Keratinocyte (primary cell): ENCODE results near the gene IFNA4. TPM values are rescaled to one million over a fixed set of nuclear protein-coding genes. Genes with fewer than 3 reads are reported as not detected.
"Not testable (repeated sequence)": the region's sequence is repeated elsewhere in the genome, so short reads cannot be mapped to it uniquely, and the experiment has no call there.

Experiments used
- DNase-seq: peaks from one replicate; pipeline ENCODE4 v3.0.0-alpha.2; 2011; ENCODE audit warnings: low read depth, missing footprints, low spot score
- FAIRE-seq: peaks from 2 replicates; lab custom pipeline; 2011; peaks lifted over from hg19 to GRCh38; lab: Jason Lieb, UNC
- H2AFZ ChIP-seq: 2 replicates; pipeline ENCODE4 v1.6.0; 2012; ENCODE audit warnings: low read length, control low read depth, inconsistent platforms; ENCODE audit not compliant: control insufficient read depth
- H3K27ac ChIP-seq: 2 replicates; pipeline ENCODE4 v1.5.1; 2011; ENCODE audit warnings: low read length; ENCODE audit not compliant: control insufficient read depth, insufficient read depth
- H3K27me3 ChIP-seq: 3 replicates; pipeline ENCODE4 v1.6.0; 2011; ENCODE audit warnings: low read length; ENCODE audit not compliant: control insufficient read depth, insufficient read depth; ENCODE audit errors: extremely low read depth
- H3K36me3 ChIP-seq, 2 experiments: 2 replicates in 1 of 2; 3 replicates in 1 of 2; pipeline ENCODE4 v1.5.1; 2011; ENCODE audit warnings: low read length in 2 of 2, mild to moderate bottlenecking in 1 of 2; ENCODE audit not compliant: control insufficient read depth in 2 of 2, insufficient read depth in 2 of 2; ENCODE audit errors: extremely low read depth in 1 of 2
- H3K4me1 ChIP-seq: 3 replicates; pipeline ENCODE4 v1.5.1; 2011; ENCODE audit warnings: low read length; ENCODE audit not compliant: control insufficient read depth, insufficient read depth; ENCODE audit errors: extremely low read depth
- H3K4me2 ChIP-seq: 3 replicates; pipeline ENCODE4 v1.6.0; 2011; ENCODE audit warnings: low read depth, low read length; ENCODE audit not compliant: control insufficient read depth, insufficient read depth; ENCODE audit errors: extremely low read depth
- H3K4me3 ChIP-seq, 3 experiments: fragments of 200-600 bp in 1 of 3; sonication (generic) in 1 of 3; 2 replicates in 2 of 3; 3 replicates in 1 of 3; pipeline ENCODE4 v1.5.1; 2011 to 2016; ENCODE audit warnings: low read length in 3 of 3, mild to moderate bottlenecking in 3 of 3, control low read depth in 2 of 3, inconsistent platforms in 1 of 3, low read depth in 1 of 3, mixed read lengths in 1 of 3, mixed run types in 1 of 3, moderate library complexity in 1 of 3; ENCODE audit not compliant: control insufficient read depth in 2 of 3, insufficient read depth in 2 of 3; ENCODE audit errors: extremely low read depth in 1 of 3
- H3K79me2 ChIP-seq: 2 replicates; pipeline ENCODE4 v1.6.0; 2012; ENCODE audit warnings: low read length; ENCODE audit not compliant: control insufficient read depth, insufficient read depth
- H3K9ac ChIP-seq: 3 replicates; pipeline ENCODE4 v1.6.0; 2011; ENCODE audit warnings: low read length; ENCODE audit not compliant: control insufficient read depth, insufficient read depth; ENCODE audit errors: extremely low read depth
- H3K9me1 ChIP-seq: 3 replicates; pipeline ENCODE4 v1.6.0; 2011; ENCODE audit warnings: low read length; ENCODE audit not compliant: control insufficient read depth, insufficient read depth; ENCODE audit errors: extremely low read depth
- H3K9me3 ChIP-seq: 2 replicates; pipeline ENCODE4 v1.5.1; 2012; ENCODE audit warnings: low read depth, low read length; ENCODE audit not compliant: control insufficient read depth
- H4K20me1 ChIP-seq: 3 replicates; pipeline ENCODE4 v1.6.0; 2011; ENCODE audit warnings: low read length; ENCODE audit not compliant: control insufficient read depth, insufficient read depth; ENCODE audit errors: extremely low read depth
- CTCF ChIP-seq, 3 experiments: IDR thresholded peaks in 1 of 3; conservative IDR thresholded peaks in 1 of 3; optimal IDR thresholded peaks in 1 of 3; 2 replicates in 2 of 3; 3 replicates in 1 of 3; pipeline versions ENCODE3 to v1.5.1; 2011; ENCODE audit warnings: low read length in 3 of 3, mild to moderate bottlenecking in 3 of 3, moderate library complexity in 2 of 3, control low read depth in 1 of 3, inconsistent platforms in 1 of 3; ENCODE audit not compliant: insufficient read depth in 2 of 3; ENCODE audit errors: extremely low read depth in 1 of 3
- dilution Hi-C: fragments of 300-500 bp; cut with MboI; formaldehyde crosslinking; loops from one replicate; pipeline ENCODE4 v1.7.0; 2020; ENCODE audit warnings: low sequenced_read_pairs; ENCODE audit not compliant: extremely low pct_ligation_motif_present
- polyA plus RNA-seq, 5 experiments: library from polyadenylated mRNA; depleted of rRNA in 3 of 5; stranded (reverse) in 3 of 5; stranded (forward) in 1 of 5; unstranded in 1 of 5; fragments of >200 nt; gene quantifications; 1 replicate in 1 of 5; 2 replicates in 3 of 5; 3 replicates in 1 of 5; pipeline versions ENCODE4 v1.2.1 to v1.2.3, GENCODE V29; 2011 to 2012; ENCODE audit warnings: missing spikeins in 2 of 5, low read depth in 1 of 5, low replicate concordance in 1 of 5

The IFNA4 gene
- polyA plus RNA-seq, 1 donor (not counting 4 experiments of a cell fraction or from before 2014, with no cell fraction given), result not detected

GRCh38 chr9:21213411-21214326, 26.3 kb upstream of the IFNA4 start:
- H3K79me2 ChIP-seq, H3K9ac ChIP-seq, H4K20me1 ChIP-seq, H3K36me3 ChIP-seq, H3K4me1 ChIP-seq, H3K9me1 ChIP-seq, H2AFZ ChIP-seq, H3K4me3 ChIP-seq, H3K9me3 ChIP-seq, dilution Hi-C loops, H3K27me3 ChIP-seq, H3K4me2 ChIP-seq, DNase-seq, H3K27ac ChIP-seq: not testable (repeated sequence)
- TF ChIP-seq CTCF (optimal IDR thresholded peaks at IDR 0.05 in 1 of 3, IDR thresholded peaks at IDR 0.05 in 1 of 3, conservative IDR thresholded peaks at IDR 0.05 in 1 of 3; ENCODE audit: extremely low read depth in 1 of 3, insufficient read depth in 2 of 3, low read length in 3 of 3), result peak; percentile 23 to 58 (median 43)
- FAIRE-seq, result peak; percentile 57

GRCh38 chr9:21212160-21212559, 24.8 kb upstream of the IFNA4 start:
- H3K9me3 ChIP-seq, H3K9ac ChIP-seq, H3K4me2 ChIP-seq, H3K4me3 ChIP-seq, H4K20me1 ChIP-seq, H3K27me3 ChIP-seq, H3K4me1 ChIP-seq, H3K9me1 ChIP-seq, H3K36me3 ChIP-seq, dilution Hi-C loops, H3K79me2 ChIP-seq, H2AFZ ChIP-seq, FAIRE-seq, DNase-seq, H3K27ac ChIP-seq: not testable (repeated sequence)

GRCh38 chr9:21210782-21211181, 23.4 kb upstream of the IFNA4 start:
- DNase-seq, FAIRE-seq, H2AFZ ChIP-seq, H3K4me2 ChIP-seq, H3K79me2 ChIP-seq, H3K27me3 ChIP-seq, H3K27ac ChIP-seq, H3K4me3 ChIP-seq, H4K20me1 ChIP-seq, H3K4me1 ChIP-seq, H3K9ac ChIP-seq, H3K36me3 ChIP-seq, H3K9me3 ChIP-seq, H3K9me1 ChIP-seq, dilution Hi-C loops: not testable (repeated sequence)
